ENCODE measurements around the gene CCDC187. TPM values are rescaled to one million over a fixed set of nuclear protein-coding genes. Genes with fewer than 3 reads are reported as not detected.

The CCDC187 gene
- total RNA-seq, 1 donor from 2014 or later, result 0.07 TPM

DNA sequence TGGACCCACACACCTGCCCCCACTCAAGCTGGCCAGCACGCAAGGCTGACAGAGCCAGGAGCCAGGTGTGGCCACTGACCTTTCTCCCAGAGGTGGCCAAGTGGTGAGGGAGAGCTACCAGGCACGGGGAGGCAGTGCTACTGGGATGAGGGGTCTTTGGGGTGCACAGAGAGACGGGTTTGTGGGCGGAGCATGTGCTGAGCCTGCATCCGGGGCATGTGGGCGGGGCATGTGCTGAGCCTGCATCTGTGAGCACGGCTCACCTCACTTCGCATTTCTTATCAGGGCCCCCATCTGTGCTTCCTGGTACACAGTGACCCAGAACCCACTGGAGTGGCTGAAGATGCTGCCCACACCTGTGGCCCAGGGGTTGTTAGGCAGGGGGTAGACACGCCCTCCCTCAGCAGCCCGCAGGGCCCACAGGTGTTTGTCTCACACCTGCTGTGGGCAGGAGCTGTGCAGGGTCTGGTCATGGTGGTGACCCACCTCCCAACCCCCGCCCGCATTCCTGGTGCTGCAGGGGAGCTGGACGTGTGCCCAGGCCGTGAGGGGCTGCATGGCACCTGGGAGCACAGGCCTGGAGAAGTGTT is 21.5 kb downstream of the CCDC187 start:
- no peak for DNase-seq (ENCODE audit: low read depth, low spot score)
- Mint-ChIP-seq H3K4me3 (no peak overlapping the region), H3K9me3 (no peaks in the 10 kb centered on the region), H3K27ac (ENCODE audit: unreplicated experiment) (no peak overlapping the region), H3K27me3 (ENCODE audit: low read depth) (peaks cover 7% of the 10 kb centered on the region), H3K36me3 (ENCODE audit: low read depth) (no peaks in the 10 kb centered on the region), H3K4me1 (no peaks in the 10 kb centered on the region)
- no peak for TF ChIP-seq CTCF (conservative IDR thresholded peaks at IDR 0.05)

DNA sequence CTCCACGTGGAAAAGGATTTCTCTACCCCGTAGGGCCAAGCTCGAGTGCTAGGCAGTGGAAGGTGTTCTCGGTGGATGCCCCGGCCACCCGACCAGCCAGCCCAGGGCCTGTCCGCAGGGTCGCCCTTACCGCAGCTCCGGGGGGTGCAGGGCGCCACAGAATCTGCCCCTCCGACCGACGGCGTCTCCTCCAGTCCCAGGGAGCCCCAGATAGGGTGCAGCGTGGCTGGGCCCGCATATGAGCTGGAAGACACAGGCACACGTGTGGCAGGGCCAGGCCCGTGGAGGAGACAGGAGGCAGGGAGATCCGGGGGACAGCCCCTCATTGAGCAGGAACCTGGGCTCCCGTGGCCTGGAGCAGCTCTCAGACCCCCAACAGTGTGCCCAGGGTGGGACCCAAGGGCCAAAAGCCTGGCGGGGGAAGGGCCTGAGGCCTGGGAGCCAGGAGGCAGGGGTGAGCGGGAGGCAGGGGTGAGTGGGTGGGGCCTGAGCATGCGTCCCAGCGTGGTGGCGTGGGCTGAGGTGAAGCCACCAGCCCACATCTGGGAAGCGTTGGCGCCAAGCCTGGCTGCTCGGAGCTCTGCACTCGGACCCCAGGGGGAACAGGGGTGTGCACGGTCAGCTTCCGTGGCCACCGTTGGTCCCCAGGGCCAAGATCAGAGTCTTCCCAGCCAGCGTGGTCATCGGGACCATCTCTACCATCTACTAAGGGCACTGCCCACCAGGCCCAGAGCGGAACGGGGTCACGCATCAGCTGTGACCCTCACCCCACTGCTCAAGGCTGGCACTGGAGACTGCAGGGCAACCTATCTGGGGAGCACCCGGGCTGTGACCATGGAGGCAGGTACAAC is 22.2 kb downstream of the CCDC187 start:
- no peaks in the 10 kb centered on the region for H3K36me3 Mint-ChIP-seq (ENCODE audit: low read depth)
- H3K4me1 Mint-ChIP-seq, result no peaks in the 10 kb centered on the region
- no peak overlapping the region for H3K4me3 Mint-ChIP-seq
- H3K9me3 Mint-ChIP-seq, result no peaks in the 10 kb centered on the region
- H3K27ac Mint-ChIP-seq (ENCODE audit: unreplicated experiment), result no peak overlapping the region
- TF ChIP-seq CTCF (conservative IDR thresholded peaks at IDR 0.05), result no peak
- DNase-seq (ENCODE audit: low read depth, low spot score), result no peak
- H3K27me3 Mint-ChIP-seq (ENCODE audit: low read depth), result peaks cover 4% of the 10 kb centered on the region

GRCh38 chr9:136280535-136281315 is 23.2 kb downstream of the CCDC187 start:
- H3K9me3 Mint-ChIP-seq, result no peaks in the 10 kb centered on the region
- TF ChIP-seq CTCF (conservative IDR thresholded peaks at IDR 0.05), result no peak
- no peak overlapping the region for H3K27ac Mint-ChIP-seq (ENCODE audit: unreplicated experiment)
- H3K4me1 Mint-ChIP-seq, result no peaks in the 10 kb centered on the region
- DNase-seq (ENCODE audit: low read depth, low spot score), result no peak
- H3K36me3 Mint-ChIP-seq (ENCODE audit: low read depth), result no peaks in the 10 kb centered on the region
- H3K27me3 Mint-ChIP-seq (ENCODE audit: low read depth), result peaks cover 7% of the 10 kb centered on the region
- no peak overlapping the region for H3K4me3 Mint-ChIP-seq

GRCh38 chr9:136279471-136279870 is 24.4 kb downstream of the CCDC187 start:
- no peak for DNase-seq (ENCODE audit: low read depth, low spot score)
- Mint-ChIP-seq H3K27ac (ENCODE audit: unreplicated experiment) (no peak overlapping the region), H3K4me1 (no peaks in the 10 kb centered on the region), H3K36me3 (ENCODE audit: low read depth) (no peaks in the 10 kb centered on the region), H3K9me3 (no peaks in the 10 kb centered on the region), H3K27me3 (ENCODE audit: low read depth) (peaks cover 10% of the 10 kb centered on the region), H3K4me3 (no peak overlapping the region)
- TF ChIP-seq CTCF (conservative IDR thresholded peaks at IDR 0.05), result no peak

- no peak for DNase-seq (ENCODE audit: low read depth, low spot score)
- Mint-ChIP-seq H3K4me3 (no peak overlapping the region), H3K4me1 (no peaks in the 10 kb centered on the region), H3K27me3 (ENCODE audit: low read depth) (peaks cover 10% of the 10 kb centered on the region), H3K9me3 (no peaks in the 10 kb centered on the region), H3K36me3 (ENCODE audit: low read depth) (no peaks in the 10 kb centered on the region), H3K27ac (ENCODE audit: unreplicated experiment) (no peak overlapping the region)
- no peak for TF ChIP-seq CTCF (conservative IDR thresholded peaks at IDR 0.05)
Measured at GRCh38 chr9:136278894-136279293, 25.0 kb downstream of the CCDC187 start.

Measured in neural crest cell (in vitro differentiated cells).